ENCODE results near the gene YIF1A.
"Not testable (repeated sequence)": the region's sequence is repeated elsewhere in the genome, so short reads cannot be mapped to it uniquely, and the experiment has no call there.

Gene YIF1A

DNA sequence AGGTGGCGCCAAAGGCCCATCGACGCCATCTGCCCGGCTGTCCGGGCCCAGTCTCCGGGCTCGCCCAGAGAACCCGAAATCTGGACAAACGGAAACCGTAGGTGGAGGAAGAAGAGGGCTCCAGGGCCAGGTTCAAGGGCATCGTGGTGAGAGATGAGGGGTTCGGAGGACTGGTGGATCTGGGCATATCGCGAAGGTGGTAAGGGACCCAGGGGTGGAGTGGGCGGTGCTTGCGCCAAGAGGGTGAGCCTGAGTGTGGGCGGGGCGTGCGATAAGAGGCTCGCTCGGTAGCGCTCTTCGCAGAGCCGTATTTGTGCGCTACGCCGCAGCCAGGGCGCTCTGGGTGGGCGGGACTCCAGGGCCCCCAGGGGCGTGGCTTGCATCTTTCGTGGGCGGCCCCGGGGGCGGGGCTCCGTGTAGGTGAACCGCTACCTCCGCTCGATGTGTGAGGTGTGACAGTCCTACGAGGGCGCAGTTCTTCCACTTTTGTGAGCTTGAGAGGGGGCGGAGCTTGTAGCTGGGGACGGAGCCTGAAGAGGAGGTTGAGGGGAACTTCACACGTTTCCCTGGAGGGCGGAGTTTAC is 23.1 kb upstream of the YIF1A start:
- peak; percentile 95 for DNase-seq (ENCODE audit: low read depth, low spot score)

DNA sequence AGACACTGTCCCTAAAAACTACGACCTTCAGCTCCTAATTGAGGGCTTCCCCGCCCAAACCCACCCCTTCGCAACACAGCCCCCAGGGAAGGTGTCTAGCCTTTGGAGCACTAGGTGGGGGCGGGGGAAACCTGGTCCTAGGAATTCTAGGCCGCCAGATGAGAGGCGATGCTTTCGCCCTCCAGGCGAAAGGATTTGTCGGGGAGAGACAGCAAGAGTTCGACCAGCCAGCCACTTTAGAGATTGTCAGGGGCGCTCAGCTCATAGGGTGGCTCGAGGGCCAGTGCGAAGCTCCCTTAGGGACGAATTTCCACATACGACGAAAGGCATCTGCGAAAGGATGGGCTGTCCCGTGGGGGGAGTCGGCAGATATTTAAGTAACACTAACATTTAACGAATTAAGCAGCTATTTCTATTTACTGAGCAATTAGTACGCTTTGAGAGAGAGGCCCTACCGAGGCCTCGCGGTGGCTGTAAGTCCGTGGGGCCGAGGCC is 22.6 kb upstream of the YIF1A start:
- no peak for DNase-seq (ENCODE audit: low read depth, low spot score)

DNA sequence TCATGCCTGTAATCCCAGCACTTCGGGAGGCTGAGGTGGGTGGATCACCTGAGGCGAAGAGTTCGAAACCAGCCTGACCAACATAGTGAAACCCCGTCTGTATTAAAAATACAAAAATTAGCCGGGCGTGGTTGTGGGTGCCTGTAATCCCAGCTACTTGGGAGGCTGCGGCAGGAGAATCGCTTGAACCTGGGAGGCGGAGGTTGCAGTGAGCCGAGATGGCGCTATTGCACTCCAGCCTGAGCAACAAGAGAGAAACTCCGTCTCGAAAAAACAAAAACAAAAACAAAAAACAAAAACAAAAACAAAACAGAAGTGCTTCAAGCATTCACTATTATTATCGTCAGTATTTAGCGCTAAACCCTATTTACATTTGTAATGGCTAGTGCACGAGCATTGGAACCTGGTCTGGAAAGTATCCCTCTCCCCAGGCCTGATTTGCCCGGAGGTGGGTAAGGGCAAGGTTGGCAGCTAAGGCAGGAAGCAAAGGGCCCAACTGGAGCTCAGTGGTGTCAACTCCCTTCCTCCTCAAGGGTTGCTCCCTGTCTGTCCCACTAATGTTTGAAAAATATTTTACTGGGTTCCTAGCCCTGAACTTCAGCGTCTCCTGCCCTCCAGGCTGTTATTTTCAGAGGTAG is 22.0 kb upstream of the YIF1A start:
- not testable (repeated sequence) for DNase-seq (ENCODE audit: low read depth, low spot score)

DNA sequence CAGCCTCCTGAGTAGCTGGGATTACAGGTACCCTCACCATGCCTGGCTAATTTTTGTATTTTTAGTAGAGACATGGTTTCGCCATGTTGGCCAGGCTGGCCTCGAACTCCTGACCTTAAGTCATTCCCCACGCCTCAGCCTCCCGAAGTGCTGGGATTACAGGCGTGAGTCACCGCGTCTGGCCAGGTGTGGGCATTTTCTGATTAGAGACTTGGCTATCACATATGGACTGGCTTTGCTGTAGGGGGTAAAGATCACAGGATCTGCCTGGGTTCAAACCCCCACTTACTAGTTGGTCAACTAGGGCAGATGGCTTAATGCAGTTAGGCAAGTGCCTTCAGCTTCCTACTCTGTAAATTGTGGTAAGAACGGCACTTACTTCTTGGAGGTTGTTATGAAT is 21.4 kb upstream of the YIF1A start:
- DNase-seq (ENCODE audit: low read depth, low spot score): no peak

DNA sequence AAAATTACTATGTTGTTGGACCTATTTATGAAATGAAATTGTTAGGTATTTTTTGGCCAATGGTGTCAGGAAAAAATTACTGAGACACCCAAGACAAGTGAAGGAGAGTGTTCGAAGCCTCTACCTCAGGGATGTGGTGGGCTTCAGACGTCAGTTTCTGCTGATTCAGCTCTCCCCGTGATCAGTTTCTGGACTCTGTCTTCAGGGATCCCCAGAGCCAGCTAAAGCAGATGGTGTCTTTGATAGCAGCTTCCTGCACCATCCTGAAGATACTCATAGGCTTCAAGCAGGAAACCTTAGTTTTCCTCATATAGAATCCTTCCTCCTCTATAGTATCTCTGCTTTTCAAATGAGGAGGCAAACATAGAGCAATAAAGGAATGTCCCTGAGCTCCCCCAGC is 20.5 kb upstream of the YIF1A start:
- DNase-seq (ENCODE audit: low read depth, low spot score): no peak

DNA sequence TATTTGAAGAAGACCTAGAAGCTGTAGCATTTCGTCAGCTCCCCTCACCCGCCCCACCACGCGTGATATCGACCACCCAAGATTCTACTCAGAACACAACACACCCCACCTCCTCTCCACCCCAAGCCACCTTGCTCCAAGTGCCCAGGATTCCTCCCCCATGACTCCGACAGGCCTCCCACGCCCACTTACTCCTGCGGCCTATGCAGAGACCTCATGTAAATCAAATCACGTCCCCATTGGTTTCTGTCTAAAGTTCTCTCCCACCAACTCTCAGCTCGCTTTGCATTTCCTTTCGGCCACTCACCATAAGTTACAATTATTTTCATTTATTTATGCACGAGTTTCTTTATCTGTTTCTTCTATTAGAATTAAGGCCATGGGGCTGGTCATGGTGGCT is 13.7 kb upstream of the YIF1A start:
- no peak for DNase-seq (ENCODE audit: low read depth, low spot score)

DNA sequence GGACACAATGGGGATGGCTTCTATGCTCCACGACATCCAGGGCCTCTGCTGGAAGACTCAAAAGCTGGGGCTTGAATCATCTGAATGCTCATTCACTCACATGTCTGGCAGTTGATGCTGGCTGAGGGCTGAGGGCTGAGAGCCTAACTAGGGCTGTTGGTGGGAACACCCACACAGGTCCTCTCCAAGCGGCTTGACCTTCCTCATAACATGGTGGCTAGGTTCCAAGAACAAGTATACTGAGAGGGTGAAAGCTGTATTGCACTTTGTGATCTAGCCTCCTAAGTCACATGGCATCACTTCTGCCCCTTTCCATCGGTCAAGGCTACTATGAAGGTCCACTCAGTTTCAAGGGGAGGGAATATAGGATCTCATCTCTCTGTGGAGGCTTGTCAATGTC is 10.2 kb upstream of the YIF1A start:
- DNase-seq (ENCODE audit: low read depth, low spot score): no peak

DNA sequence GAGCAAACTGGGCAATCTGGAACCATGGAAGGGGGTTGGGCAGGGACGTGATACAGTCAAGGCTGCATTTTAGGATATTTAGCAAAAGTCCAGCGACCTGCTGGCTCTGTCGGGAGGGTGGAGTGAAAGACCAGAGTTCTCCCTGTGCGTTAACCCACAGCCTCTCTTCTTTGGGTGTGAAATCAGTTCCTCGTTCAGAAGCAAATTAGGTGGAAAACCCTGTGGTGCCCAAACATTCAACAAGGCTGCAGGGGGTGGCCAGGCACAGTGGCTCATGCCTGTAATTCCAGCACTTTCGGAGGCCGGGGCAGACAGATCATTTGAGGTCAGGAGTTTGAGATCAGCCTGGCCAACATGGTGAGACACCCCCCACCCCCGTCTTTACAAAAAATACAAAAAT is 8.7 kb upstream of the YIF1A start:
- no peak for DNase-seq (ENCODE audit: low read depth, low spot score)

DNA sequence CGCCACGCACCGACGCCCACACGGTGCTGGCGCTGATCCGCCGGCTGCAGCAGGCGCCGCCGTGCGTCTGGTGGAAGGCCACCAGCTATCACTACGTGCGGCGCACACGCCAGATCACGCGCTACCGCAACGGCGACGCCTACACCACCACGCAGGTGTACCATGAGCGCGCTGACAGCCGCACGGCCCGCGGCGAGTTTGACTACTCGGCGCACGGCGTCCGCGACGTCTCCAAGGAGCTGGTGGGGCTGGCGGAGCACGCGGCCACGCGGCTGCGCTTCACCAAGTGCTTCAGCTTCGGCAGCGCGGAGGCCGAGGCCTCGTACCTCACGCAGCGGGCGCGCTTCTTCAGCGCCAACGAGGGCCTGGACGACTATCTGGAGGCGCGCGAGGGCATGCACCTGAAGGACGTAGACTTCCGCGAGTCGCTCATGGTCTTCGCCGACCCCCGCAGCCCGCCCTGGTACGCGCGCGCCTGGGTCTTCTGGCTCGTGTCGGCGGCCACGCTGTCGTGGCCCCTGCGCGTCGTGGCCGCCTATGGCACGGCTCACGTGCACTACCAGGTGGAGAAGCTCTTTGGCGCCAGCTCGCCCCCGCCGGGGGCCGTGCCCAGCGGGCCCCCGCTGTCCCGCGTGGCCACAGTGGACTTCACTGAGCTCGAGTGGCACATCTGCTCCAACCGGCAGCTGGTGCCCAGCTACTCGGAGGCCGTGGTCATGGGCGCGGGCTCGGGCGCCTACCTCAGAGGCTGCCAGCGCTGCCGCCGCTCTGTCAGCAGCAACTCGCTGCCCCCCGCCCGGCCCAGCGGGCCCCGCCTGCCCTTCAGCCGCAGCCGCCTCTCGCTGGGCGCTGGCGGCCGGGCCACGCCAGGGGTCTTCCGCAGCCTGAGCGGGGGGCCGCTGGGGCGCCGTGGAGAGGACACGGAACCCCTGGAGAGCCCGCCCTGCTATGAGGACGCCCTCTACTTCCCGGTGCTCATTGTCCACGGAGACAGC is 6.0 kb upstream of the YIF1A start:
- DNase-seq (ENCODE audit: low read depth, low spot score): no peak

DNA sequence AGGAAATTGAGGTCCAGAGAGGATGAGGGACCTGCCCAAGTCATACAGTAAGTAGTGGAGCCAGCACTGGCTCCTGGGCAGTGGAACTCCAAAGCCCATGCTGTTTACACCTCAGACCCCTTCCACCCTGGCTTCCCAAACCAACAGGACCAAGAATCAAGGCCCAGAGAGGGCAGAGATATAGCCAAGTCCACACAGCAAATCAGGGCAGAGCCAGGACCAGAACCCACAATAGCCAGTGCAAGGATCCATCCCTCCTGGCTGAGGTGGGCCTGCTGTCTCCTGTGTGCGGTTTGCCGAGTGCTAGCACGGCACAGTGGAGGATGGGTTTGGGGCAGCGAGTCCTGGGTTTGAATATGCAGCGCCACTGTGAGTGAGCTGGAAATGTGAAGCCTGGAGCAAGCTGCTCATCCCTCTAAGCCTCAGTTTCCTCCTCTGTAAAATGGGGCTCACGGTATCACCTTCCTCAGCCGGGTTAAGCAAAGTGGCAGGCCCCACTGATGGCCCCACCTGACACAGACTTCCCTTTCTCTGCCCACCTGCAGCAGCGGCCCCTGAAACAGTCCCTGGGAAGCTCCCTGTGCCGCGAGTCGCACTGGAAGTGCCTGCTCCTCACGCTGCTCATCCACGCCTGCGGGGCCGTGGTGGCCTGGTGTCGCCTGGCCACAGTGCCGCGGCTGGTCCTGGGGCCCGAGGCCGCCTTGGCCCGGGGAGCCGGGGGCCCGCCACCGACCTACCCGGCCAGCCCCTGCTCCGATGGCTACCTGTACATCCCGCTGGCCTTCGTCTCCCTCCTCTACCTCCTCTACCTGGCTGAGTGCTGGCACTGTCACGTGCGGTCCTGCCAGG is 5.1 kb upstream of the YIF1A start:
- no peak for DNase-seq (ENCODE audit: low read depth, low spot score)

DNA sequence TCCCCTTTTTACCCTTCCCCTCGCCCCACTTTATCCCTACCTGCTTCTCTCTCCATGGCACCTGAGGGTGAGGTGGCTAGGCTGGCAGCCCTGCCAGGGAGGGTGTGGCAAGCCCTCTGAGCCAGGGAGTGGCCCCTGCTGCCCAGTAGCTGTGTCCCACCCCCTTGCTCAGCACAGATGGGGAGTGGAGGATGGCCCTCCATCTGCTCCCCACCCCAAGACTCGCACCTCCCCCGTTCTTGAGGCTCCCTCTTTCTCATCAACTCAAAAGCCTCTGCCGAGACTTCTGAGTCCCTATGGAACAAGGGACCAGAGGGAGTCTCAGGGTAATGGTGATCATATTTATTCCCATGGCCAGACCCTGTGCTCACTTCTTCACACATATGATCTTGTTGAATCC is 4.4 kb upstream of the YIF1A start:
- DNase-seq (ENCODE audit: low read depth, low spot score): no peak

DNA sequence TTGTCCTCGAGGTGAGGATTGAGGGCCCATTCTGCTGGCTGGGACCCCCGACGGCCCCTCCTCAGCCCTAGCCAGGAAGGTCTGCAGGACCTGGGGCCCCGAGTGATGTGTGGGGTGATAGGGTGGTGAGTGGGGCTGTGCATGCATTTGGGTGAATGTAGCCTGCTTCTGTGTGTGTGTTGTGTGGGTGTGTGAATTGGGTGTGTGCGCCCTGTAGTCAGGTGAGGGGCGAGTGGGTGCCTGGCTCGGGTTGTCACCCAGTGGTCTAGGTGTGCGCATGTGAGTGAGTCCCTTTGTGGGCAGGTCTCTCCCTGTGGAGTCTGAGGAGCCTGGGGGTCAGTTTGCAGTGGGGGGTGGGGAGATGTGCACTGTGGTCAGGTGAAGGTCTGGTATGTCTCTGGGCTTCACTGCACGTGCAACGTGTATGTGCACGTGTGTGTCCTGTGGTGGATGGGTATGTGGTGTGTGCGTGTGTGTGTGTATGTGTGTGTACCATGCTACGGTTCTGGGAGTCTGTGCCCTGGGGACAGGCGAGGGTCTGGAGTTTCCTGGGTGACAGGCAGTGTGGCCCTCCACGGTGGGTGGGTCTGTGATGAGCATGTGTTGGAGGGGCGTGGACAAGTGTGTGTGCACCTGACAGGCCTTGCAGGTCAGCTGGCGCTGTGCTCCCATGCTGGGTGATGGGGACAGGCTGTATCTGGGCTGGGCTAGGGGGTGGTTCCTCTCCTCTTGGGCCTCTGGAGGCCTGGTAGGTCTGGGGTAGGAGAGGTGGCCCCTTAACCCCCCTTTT is 3.8 kb upstream of the YIF1A start:
- DNase-seq (ENCODE audit: low read depth, low spot score): no peak

DNA sequence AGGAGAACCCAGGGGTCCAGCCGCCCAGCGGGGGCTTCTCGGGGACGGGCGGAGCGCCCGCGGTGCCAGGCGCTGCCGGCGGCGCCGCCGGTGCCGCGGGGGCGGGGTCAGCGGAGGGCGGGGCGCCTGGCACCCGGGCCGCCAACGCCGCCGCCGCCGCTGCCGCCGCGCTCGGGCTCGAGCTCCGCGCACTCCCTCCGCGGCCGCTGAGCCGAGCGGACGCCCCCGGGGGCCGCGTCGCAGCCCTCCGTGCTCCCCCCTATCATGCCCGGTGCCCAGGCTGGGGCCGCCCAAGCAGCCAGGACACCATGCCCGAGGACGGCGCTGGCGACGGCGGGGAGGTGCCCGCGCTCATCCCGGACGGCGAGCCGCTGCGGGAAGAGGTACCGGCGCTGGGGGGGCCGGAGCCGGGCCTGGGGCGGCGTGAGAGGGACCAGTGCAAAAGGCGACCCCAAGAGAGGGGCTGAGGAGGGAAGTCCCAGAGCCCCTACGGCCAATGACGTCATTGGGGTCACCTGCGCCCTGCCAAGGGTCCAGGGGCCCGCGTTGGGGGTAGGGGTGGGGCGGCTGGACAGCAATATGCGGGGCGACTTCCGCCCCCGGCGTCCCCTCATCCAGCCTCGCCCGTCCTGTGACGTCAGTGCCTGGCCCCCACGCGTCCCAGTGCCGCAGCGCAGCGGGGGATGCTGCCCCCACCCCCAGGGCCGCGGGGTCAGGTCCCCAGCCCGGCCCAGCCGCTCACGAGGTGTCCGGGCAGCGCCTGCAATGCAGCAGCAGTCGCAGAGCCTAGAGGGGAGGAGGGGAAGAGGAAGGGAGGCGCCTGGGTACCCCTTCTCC is 3.0 kb upstream of the YIF1A start, which contains the start of gene TMEM151A:
Gene TMEM151A, plus strand, starts transcription at position 189 of the 837 bp plus-strand sequence. Its CDS starts 120 bp downstream, at position 309.
- DNase-seq (ENCODE audit: low read depth, low spot score): no peak

DNA sequence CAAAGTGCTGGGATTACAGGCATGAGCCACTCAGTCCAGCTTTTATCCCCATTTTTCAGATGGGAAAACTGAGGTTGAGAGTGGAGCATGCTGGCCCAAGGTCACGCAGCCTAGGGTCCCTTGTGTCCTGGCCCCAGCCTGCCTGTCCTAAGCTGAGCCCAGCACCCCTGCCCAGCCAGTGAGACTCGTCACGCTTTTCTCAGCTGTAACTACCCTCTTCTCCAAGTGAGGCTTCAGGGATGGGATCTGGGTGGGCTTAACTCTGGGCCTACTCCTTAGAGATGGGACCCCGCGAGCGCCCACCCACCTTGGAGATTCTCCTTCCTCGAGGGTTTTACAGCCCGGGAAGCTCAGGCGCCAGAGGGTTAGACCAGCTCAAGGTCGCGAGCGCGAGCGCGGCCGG is 2.4 kb upstream of the YIF1A start:
- DNase-seq (ENCODE audit: low read depth, low spot score): no peak

DNA sequence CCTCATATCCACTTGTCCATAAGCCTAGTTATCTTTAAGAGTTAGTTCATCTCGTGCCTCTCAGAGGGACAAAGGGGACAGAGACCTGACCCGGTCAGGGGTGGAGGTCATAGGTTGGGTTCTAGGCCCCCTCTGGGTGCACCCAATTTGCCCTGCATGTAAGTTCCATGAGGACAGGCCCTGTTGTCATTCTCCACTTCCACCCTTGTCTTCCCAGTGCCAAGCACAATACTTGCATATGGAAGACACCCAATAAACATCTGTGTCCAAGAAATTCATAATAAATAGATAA is 1.3 kb upstream of the YIF1A start:
- DNase-seq (ENCODE audit: low read depth, low spot score): no peak

DNA sequence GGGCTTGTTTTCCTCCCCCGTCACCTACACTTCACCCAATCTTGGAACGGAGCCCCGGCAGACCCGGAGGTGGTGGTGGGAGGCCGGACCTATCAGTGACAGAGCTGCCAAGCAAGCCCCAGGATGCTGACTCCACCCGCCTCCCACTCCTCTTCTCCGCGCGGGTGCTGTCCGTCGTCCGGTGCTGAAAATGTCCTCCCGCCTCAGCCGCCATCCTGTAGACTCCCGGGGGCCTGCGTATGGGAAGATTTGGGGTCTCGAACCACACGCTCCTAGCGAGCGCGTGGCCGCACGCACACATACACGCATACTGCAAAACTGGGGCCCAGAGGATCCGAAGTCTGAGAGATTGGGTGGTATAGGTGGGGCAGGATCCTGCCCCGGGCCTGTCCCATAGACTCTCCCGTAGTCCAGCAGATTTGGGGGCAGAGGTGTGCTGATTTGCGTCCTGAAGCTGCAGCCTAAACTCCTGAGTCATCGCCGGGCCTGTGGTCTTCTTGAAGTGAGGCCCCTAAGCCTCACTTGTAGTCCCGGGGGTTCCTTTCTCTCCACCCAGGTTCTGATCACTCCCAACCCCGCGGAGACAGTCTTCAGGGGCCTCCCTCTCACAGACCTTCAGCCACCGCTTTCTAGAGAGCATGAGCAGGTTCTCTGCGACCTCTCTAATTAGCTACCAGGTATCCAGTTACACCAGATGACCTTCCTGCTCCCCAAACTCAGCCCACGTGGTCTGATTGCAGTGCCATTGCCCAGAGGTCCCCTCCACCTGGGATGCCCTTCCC is 796 bp upstream of the YIF1A start:
- peak; percentile 91 for DNase-seq (ENCODE audit: low read depth, low spot score)

DNA sequence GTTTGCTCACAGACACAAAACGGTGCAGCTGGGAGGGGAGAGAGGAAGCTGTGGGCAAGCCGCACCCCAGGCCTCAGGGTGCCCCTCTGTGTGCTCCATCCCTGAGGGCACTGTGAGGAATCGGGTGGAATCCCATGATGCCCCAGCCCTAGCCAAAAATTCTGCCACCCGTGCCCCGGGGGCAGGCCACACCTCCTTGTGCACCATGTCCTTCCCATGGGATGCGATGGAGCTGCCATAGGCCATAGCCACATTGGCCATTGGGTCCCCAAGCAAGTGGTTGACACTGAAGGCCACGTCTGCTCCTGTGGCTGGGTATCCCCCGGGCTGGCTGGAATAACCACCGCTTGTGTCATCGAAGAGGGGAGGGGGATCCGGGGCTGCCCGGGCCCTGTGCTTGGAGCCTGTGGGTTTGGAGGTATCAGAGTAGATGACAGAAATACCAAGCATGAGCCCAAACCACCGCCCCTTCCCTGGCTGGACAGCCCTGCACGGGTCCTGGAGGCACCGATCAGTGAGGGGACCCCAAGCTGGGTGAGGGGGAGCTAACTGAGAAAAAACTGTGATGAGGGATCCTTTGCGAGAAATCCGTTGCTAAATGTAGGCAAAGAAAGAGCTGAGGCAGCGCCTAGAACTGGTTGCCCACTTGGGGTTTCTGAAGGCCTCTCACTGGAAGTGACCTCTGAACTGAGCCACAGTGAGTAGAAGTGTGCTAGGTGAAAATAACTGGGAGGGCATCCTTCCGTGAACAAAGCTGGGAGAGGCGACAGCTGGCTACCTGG is 863 bp downstream of the YIF1A start:
- peak; percentile 37 for DNase-seq (ENCODE audit: low read depth, low spot score)

DNA sequence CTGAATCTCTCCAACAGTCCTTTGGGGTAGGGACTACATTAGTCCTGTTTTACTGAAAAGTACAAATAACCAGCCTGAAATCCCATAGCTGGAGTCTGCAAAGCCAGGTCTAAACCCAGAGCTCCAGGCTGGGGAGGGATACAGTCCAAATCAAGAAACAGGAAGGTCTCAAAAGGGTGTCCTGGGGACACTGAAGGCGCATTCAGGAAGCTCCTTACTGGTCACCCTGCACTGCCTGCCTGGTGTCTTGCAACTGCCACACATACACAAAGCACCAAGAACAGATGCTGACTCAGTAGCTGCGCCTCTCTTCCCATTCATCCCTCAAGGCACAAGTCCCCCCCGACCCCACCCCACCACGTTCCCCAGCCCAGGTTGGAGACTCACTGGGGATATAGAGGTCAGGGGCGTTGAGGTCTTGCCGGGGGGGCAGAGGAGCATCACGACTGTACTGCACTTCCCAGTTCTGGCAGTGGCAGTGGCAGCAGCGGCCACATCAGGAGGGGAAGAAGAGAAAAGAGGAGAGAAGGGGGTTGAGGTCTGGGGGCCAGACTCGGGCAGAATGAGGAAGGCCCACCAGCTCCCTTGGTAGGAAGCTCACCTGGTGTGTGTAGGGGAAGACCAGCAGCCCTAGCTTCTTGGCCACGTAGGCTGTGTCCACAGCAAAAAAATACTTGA is 1.6 kb downstream of the YIF1A start:
- no peak for DNase-seq (ENCODE audit: low read depth, low spot score)
